HG03066 (cell line): ENCODE measurements around the gene HIP1.
"Not testable (repeated sequence)": the region's sequence is repeated elsewhere in the genome, so short reads cannot be mapped to it uniquely, and the experiment has no call there.

ENCODE experiments used
- ATAC-seq: cut with Tn5 transposase; IDR thresholded peaks from one replicate; pipeline ENCODE4 v1.9.1; 2021; ENCODE audit warnings: low read depth; ENCODE audit not compliant: unreplicated experiment

The HIP1 gene

DNA sequence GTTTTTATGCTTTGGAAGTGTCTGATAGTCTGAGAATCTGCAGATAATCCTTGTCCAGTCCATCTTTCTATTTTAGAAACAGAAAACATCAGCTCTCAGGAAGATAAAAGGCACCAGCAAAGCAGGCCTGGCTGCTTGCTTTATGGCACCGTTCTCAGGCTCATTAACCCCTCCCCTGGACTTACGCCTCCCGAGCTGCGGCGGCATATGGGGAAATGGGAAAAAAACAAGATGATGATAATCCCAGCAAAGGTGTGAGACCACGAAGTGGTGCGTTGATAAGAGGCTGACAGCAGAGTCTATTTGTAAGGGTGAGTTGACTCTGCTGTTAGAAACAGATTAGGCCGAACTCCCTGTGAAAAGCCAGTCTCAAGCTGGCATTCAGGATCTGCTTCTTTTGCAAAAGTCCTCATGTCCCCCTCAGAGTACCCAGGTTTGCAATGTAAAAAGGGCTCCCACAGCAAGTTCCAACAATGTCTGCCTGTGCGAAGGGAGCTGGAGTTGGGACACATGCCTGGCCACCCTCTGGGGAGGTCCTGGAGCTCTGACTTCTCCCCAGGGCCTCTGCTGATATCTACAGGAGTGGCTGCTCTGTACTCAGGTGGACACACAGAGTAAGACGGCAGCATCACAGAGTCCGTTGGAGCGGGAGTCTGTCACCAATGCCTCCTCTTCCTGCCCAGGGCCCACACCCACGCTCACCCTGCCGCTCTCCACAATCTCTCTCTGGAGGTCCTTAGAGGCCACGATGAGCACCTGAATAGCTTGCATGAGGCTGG is 192.3 kb downstream of the HIP1 start:
- no peak for ATAC-seq

DNA sequence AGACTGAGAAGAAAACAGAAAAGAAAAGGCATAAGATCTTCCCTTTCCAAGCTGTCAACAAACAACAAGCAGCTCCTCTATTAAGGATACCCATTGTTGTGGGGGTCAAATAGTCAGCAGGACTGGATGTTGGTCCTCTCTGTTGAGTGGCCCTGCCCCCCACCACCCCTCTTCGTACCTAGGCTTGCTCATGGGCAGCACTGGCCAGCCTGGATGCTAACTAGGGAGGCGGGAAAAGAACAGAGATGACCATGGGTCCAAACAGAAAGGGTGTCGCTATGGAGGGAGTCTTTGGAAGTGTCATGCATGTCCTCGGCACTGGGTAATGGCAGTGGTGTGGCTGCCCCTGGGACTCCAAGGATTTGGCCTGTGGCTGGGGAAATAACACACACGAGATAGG is 201.0 kb downstream of the HIP1 start:
- no peak for ATAC-seq

DNA sequence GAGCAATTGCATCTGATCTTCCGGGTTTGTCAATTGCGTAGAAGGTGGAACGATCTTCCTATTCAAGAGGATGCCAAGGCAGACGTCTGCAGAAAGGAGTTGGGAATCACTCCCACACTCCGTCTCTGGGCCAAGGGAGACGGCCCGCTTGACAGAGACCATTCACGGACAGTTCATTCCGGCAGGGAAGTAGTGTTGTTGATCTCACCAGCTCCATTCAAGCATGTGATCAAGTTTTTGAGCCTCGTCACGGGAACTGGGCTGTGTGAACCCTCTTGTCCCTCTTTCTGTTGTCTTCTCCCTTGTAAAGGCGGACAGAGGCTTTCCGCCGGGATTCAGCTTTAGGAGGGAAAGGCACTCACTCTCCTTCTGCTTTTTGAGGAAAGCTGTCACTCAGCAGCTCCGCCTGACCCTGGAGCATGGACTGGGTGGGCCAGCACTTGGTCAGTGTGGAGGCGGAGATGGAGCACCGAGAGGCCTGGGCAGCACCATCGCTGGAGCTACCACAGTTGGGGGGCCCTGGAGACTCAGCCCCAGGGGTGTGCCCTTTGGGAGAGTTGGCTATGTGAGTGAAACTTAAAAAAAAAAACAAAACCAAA is 201.7 kb downstream of the HIP1 start:
- no peak for ATAC-seq

DNA sequence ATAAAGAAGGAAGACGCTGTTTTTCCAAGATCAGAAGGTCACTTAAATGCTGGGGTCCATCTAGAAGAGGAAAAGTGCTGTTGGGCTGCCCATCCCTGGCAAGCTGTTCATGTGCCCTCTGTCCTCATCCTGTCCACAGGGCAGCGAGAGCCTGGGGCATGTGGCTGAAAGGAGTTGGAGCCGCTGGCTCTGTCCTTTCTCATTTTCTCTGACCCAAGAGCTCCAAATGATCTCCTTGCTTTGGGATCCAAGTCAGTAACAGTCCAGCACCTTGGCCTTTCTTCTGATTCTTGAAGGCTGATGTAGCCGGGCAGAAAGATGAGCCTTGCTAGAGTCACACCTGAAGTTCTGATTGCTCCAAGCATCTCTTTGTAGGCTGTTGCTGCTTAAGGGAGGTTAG is 202.2 kb downstream of the HIP1 start:
- no peak for ATAC-seq

GRCh38 chr7:75534727-75535307 is 203.9 kb downstream of the HIP1 start:
- ATAC-seq: no peak

DNA sequence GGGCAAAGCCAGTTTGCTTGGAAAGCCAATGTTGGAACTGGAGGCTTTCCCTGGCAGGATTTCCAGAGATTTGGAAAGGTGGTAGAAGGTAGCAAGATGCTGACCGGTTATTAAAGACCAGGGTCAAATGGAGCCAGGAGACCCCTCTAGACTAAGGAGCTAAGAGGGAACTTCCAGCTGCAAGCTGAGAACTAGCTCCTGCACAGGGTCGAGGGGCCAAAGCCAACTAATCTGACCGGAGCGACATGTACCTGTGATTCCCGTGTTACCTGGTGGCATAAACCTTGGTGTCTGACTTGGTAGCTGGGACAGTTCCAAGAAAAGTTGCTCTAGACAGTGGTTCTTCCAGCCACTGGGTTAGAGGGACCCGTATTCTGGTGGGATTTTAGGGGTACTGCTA is 204.8 kb downstream of the HIP1 start:
- ATAC-seq: no peak

- no peak for ATAC-seq
Measured at GRCh38 chr7:75532639-75533038, 206.1 kb downstream of the HIP1 start.

DNA sequence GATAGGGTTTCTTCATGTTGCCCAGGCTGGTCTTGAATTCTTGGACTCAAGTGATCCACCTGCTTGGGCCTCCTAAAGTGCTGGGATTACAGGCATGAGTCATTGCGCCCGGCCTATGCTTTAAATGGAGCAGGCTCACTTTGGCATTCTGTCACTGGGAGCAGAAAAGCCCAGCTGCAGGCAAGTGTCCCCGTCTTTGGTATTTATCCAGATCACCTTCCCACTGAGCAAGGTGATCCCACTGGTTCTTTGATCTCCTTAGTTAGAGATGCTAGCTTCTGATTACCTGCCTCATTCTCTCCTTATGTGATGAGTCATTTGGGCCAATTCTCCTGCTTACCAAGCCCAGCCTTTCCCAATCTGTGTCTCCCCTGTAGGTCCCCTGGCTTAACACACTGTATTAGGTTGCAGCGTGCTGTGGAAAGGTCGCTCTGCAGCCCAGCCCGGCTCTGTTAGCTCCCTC is 207.4 kb downstream of the HIP1 start:
- ATAC-seq: no peak

- not testable (repeated sequence) for ATAC-seq
Measured at GRCh38 chr7:75527224-75527722, 211.5 kb downstream of the HIP1 start.

DNA sequence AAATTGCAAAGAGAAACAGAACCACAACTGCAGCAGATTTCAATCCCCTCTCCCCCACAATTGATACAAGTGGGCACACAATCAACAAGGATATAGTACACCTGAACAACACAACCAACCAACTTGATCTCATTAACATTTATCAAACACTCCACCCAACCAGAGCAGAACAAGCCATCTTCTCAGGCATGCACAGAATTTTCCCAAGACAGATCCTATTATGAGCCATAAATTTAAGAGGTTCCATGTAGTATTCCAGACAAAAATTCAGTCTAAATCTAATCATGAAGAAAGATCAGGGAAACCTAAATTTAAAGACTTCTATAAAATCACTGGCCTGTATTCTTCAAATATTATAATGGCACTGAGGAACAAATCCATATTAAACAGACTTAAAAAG is 217.0 kb downstream of the HIP1 start:
- ATAC-seq: not testable (repeated sequence)

GRCh38 chr7:75518842-75519241 is 219.9 kb downstream of the HIP1 start:
- not testable (repeated sequence) for ATAC-seq

GRCh38 chr7:75509033-75509432 is 229.7 kb downstream of the HIP1 start:
- not testable (repeated sequence) for ATAC-seq

DNA sequence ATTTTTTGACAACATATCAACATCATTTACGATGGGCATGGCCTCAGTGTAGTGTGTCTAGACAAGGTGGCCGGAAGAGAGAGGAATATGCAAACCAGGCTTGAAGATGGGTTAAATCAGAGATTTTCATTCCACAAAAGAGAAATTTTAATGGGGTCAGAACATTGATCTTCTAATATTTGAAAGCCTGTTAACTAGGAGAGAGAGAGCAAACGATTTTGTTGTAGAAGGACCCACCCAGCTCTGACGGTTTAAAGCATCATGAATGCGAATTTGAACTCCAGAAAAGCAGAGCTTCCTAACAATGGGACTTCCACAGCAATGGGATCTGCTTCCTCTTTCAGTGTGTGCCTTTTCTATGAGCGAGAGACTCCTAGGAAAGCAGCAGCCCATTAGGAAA is 246.7 kb downstream of the HIP1 start, which contains the start of gene SPDYE5:
Gene SPDYE5, plus strand, starts transcription at position 301 of the 400 bp plus-strand sequence. CDS start 1,728 bp downstream, outside the sequence.
- ATAC-seq: not testable (repeated sequence)

DNA sequence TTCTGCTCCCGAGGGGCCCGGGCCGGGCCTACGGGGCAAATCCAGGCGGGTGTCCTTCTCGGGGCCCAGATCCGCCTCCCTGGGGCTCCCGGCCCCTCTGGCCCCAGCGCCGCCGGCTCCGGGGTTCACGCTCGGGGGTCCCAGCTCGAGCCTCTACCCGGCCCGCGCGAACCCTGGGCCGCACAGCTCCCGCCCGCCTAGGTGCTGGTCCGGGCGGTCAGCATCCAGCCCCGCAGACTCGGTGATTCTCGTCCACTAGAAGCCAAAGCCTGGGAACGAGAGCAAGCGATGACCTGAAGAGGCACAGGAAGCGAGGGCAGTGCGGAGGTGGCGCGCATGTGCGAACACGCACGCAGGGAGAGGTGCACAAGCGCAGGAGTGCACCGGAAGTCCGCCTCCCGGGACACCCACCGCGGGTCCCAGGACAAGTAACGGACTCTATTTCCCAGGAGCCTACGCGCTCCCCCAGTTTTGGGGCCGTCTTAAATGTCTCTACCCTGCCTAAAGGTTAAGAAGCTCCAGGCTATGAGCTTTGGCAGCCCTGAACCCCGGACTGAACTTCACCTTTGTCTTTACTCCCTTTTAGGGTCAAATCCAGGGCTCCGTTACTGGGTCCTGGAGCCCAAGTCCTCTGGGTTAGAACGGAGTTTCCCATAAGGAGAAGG is 252.6 kb downstream of the HIP1 start, which contains the start of gene POM121C:
Gene POM121C, minus strand, starts transcription at position 321 of the 665 bp plus-strand sequence. CDS start 44,803 bp downstream, outside the sequence.
- peak; percentile 95 for ATAC-seq

- ATAC-seq: peak; percentile 21
Measured at GRCh38 chr7:75485355-75485978, 253.3 kb downstream of the HIP1 start.
